HL-60/S4 treated with phorbol 12-myristate 13-acetate at 8.2 ng/mL for 4 days and 3 days (cell line): Measurements from ENCODE around the gene WDR59.

Source experiments
- in situ Hi-C: fragments of 300-500 bp; cut with MboI; formaldehyde crosslinking; loops from 2 replicates; pipeline ENCODE4 v1.15.0; 2022; ENCODE audit warnings: low sequenced_read_pairs

The WDR59 gene

GRCh38 chr16:74987027-74987681 lies 2.2 kb upstream of the WDR59 start:
- in situ Hi-C loops = no loop called here

- in situ Hi-C loops = no loop called here
These were observed 762 bp downstream of the WDR59 start for GRCh38 chr16:74984194-74984528.

GRCh38 chr16:74982256-74982655 lies 2.7 kb downstream of the WDR59 start:
- in situ Hi-C loops = no loop called here

- in situ Hi-C loops = no loop called here
These were observed 9.3 kb downstream of the WDR59 start for GRCh38 chr16:74975591-74975990.

GRCh38 chr16:74973304-74973703 lies 11.6 kb downstream of the WDR59 start:
- in situ Hi-C loops = no loop called here

GRCh38 chr16:74954763-74955162 lies 30.2 kb downstream of the WDR59 start:
- in situ Hi-C loops = no loop called here

GRCh38 chr16:74951681-74952080 lies 33.2 kb downstream of the WDR59 start:
- in situ Hi-C loops = no loop called here

GRCh38 chr16:74951206-74951605 lies 33.7 kb downstream of the WDR59 start:
- in situ Hi-C loops = no loop called here

- in situ Hi-C loops = no loop called here
These were observed 34.4 kb downstream of the WDR59 start for GRCh38 chr16:74950511-74950910.

- in situ Hi-C loops = no loop called here
These were observed 35.6 kb downstream of the WDR59 start for GRCh38 chr16:74949309-74949708.

- in situ Hi-C loops = no loop called here
These were observed 40.5 kb downstream of the WDR59 start for GRCh38 chr16:74944466-74944865.

GRCh38 chr16:74942977-74943918 lies 41.7 kb downstream of the WDR59 start:
- in situ Hi-C loops = no loop called here

GRCh38 chr16:74942566-74942965 lies 42.4 kb downstream of the WDR59 start:
- in situ Hi-C loops = no loop called here

GRCh38 chr16:74939688-74940087 lies 45.2 kb downstream of the WDR59 start:
- in situ Hi-C loops = no loop called here

GRCh38 chr16:74936902-74937560 lies 47.9 kb downstream of the WDR59 start:
- in situ Hi-C loops = no loop called here

- in situ Hi-C loops = no loop called here
These were observed 53.5 kb downstream of the WDR59 start for GRCh38 chr16:74931445-74931844.

GRCh38 chr16:74929636-74930035 lies 55.3 kb downstream of the WDR59 start:
- in situ Hi-C loops = no loop called here

- in situ Hi-C loops = no loop called here
These were observed 58.1 kb downstream of the WDR59 start for GRCh38 chr16:74926805-74927204.

- in situ Hi-C loops = no loop called here
These were observed 61.0 kb downstream of the WDR59 start for GRCh38 chr16:74923766-74924460.

GRCh38 chr16:74922150-74923138 lies 62.5 kb downstream of the WDR59 start:
- in situ Hi-C loops = no loop called here
